UCSD-AML1 (cell line): ENCODE results near the gene PPP6R3.
A peak's percentile ranks its signal among the peaks of the same experiment; 100 is the strongest.
"Not testable (repeated sequence)": the region's sequence is repeated elsewhere in the genome, so short reads cannot be mapped to it uniquely, and the experiment has no call there.

Source experiments
- DNase-seq: peaks from one replicate; lab custom pipeline; 2025; ENCODE audit not compliant: unreplicated experiment; lab: John Stamatoyannopoulos, UW

The PPP6R3 gene

DNA sequence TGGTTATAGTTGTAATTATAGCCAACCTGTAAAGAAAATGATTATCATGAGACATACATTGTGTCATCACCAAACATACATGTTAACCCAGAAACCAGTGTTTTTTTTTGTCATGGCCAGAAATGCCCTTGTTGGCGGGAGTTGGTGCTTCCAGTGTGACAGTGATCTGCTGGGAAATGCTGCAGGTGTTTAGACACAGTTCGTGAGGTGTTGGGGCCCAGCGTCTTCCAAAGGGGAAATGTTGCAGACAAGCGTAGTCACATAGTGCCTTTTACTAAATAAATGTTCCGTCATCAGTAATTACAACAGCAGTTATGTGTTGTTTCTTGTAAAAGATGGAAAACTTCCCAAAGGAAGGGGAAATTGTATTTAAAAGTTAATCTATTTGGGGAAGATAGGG, 131.2 kb downstream of the PPP6R3 start:
- DNase-seq, result no peak

DNA sequence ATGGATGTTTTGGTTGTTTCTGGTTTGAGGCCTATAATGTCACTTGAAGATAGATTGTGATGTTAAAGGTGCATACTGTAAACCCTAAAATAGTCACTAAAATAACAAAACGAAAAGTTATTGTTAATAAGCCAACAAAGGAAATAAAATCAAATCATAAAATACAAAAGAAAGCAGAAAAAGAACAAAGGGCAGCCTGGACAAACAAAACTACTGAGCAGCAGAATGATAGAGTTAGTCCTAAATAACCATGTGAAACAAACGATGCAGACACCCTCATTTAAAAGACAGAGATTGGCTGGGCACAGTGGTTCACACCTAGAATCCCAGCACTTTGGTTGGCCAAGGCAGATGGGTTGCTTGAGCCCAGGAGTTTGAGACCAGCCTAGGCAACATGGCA, 132.9 kb downstream of the PPP6R3 start:
- DNase-seq, result no peak

DNA sequence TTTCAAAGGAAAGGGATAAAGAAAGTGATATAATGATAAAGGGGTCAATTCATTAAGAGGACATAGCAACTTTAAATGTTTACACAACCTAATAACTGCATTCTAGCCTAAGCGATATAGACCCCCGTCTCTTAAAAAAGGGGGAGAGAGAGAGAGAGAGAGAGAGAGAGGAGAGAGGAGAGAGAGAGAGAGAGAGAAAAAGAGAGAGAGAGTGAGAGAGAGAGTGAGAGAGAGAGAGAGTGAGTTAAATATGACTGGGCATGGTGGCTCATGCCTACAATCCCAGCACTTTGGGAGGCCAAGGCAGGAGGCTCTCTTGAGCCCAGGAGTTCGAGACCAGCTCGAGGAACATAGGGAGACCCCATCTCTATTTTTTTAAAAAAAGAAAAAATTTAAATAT, 133.6 kb downstream of the PPP6R3 start:
- DNase-seq, result no peak

DNA sequence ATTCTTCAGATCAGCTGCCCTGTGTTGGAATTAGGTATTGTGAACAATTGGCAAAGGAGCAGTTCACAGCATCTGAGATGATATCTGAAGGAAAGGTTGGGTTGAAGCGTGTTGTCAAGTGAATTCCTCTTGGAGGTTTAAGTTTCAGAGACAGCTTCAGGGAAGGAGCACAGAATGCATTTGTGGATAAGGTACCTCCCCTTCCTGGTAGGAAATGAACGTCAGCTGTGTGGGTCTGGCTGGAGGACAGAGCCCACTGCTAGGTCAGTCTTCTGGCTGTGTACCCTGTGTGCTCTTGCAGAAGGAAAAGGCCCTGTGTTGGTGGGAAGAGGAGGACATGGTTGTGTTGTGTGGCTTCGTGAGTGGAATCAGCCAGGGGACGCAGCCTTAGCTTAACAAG, 135.7 kb downstream of the PPP6R3 start:
- no peak for DNase-seq

DNA sequence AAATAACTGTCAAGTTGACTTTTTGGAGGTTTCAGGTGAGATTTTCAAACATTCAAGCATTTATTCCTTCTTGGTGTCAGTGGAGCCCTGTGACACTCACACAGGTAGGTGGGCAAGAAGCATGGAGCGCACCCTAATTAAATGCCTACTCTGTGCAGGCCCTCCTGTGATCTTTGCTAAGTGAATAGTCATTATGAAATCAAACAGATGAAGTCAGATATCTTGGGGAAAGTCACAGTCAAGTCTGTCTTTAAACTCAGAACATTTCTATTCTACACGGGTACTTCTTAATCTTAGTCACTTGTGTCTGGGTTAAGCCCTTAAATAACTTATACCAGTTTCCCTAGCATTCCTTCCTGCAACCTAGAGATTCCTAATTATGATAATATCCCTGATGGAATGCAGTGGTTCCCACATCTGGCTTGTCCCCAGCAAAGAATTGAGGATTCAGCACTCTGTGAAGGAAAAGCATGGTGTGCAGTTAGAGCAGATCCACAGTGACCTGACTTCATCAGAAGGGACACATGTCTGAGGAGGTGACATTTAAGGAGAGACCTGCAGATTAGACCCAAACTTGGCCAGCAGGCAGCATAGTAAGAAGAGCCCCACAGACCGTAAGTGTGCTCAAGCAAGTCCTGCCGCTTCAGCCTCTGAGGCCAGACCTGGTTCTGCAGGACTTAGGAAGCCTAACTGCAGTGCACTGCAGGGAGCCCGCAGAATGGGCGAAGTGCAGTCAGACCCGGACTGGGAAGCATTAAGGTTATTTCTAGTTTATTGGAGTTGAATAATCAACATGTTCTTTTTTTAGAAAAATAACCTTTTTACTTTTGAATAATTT, 138.5 kb downstream of the PPP6R3 start:
- no peak for DNase-seq

DNA sequence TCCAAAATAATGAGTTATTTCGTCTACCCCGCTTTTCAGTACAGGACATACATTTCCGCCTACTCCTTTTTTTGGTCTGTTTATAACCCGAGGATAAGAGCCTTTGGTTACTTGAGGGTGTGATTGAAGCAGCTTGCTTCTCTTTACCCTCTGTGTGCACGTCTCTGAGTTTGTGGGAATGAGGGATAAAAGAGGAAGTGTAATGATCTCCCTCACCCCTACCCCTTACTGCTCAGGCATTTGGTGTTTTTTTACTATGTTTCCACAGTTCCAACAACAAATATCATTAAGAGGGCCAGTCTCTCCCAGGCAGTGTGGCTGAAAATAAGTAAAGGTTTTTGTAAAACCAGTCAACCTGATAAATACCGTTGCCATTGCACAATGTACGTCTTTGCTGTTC, 140.6 kb downstream of the PPP6R3 start:
- no peak for DNase-seq

DNA sequence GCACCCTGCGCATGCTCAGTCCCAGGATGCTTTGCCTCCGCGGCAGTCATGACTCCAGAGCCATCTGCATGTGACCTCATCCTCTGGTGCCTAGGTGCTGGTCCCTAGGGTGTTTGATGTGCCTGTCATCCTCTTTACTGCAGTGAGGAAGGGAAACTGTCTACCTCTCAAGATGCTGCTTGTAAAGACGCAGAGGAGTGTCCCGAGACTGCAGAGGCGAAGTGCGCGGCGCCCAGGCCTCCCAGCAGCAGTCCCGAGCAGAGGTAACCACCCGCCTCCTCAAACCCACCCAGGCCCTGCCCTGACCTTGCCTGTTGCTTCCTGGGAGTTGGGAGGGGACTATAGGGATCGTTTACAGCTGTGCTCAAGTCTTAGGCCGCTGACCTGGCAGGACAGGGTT, 149.2 kb downstream of the PPP6R3 start:
- DNase-seq, result no peak

DNA sequence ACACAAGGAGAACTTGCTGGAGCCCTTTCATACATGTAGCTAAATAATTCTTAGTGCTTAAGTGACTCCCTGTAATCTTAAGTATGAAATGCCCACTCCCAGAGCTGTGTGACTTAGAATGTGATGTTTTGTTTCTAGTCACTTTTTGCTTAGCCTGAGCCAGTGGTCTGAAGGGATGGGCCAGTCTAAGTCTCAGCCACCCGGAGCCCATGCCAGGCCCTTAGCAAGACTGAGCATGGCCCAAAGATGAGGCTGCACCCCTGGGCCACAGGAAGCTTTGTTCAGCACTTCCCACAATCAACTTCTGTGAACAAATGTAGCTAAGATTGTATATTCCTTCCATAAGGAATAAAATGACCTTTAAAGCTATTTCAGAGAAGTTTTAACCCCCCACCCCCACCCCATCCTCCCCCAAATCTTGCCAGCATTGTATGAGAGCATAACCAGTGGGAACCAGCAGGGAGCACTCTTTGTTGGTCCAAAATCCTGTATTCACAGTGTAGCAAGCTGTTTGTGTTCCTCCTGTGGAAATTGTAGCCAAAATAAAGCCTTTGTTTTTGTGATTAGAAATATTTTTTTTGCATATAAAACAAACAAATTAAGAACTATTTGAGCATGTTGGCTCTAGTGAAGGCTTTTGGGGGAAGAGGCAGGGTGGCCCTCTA, 150.0 kb downstream of the PPP6R3 start:
- no peak for DNase-seq

DNA sequence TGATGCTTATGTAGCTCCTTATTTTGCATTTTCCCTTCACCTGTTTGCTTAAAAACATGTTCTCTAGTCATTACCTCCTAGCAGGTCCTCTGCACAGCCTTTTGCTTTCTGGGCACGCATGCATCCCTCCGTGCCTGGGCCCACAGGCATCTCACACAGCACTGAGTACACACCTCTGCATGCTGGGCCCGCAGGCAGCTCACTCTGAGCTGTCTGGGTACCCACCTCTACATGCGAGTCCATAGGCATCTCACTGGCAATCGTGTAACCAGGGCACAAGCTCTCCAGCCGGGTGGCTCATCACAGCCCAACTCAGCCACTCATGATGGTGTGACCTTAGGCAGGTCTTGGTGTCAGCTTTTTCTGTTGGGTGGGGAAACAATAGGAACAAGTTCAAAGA, 155.1 kb downstream of the PPP6R3 start:
- DNase-seq, result no peak

DNA sequence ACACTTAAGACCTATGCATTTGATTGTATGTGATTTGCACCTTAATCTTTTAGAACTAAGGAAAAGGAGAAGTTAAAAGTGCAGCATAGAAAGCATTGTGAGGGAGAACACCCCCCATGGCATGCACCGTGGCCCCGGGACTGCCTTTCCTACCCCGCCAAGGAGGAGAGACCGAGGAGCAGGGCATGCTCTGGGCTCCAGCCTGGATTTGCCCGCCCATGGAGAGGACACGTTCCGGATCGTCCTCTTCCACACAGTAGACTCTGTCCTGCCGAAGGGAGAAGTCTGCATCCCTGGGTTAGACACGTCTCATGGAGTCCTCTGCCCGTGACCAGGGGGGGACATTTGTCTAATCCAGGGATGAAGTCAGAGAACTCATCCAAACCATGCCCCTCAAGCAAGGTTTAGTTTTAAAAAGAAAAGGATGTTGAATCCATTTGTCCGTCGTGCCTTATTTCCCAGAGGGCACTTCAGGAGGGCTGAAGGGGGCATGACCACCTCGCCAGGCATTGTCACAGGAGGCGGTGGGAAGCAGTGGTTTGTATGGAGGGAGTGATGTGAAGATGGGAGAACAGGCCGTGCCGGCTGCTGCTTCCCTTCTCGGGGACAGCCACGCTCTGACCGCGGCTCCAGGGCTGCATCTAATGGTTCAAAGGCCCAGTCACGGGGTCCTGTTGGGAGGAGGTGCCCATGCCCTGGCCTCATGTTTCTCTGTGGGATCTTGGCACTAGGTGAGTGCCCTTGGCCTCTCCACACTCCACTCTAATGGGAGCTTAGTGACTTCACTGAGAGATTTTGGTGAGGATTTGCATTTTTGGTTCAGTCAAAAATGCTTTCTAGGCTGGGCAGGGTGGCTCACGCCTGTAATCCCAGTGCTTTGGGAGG, 157.6 kb downstream of the PPP6R3 start:
- no peak for DNase-seq

DNA sequence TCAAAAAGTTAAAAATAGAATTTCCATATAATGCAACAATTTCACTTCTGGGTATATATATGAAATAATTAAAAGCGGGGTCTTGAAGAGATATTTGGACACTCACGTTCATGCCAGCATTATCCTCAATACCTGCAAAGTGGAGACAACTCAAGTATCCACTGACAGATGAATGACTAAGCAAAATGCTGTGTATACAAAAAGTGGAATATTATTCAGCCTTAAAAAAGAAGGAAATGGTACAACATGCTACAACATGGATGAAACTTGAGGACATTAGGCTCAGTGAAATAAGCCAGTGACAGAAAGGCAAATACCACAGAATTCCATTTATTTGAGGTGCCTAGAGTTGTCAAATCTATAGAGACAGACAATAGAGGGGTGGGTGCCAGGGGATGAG, 161.3 kb downstream of the PPP6R3 start:
- DNase-seq, result no peak

DNA sequence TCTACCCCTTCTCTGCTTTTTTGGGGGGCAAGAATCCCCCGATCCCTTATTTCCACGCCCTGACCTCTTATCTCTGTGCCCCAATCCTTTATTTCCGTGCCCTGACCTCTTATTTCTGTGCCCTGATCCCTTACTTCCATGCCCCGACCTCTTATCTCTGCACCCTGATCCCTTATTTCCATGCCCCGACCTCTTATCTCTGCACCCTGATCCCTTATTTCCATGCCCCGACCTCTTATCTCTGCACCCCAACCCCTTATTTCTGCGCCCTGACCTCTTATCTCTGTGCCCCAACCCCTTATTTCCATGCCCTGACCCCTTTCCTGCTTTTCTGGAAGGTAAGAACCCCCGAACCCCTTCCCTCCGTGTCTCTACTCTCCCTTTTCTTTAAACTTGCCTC, 163.2 kb downstream of the PPP6R3 start:
- DNase-seq, result not testable (repeated sequence)

DNA sequence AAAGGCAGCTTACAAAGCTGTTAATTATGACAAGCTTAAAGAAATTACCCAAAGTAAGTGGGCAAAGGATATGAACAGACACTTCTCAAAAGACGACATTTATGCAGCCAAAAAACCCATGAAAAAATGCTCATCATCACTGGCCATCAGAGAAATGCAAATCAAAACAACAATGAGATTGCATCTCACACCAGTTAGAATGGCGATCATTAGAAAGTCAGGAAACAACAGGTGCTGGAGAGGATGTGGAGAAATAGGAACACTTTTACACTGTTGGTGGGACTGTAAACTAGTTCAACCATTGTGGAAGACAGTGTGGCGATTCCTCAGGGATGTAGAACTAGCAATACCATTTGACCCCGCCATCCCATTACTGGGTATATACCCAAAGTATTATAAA, 164.5 kb downstream of the PPP6R3 start:
- DNase-seq, result not testable (repeated sequence)

DNA sequence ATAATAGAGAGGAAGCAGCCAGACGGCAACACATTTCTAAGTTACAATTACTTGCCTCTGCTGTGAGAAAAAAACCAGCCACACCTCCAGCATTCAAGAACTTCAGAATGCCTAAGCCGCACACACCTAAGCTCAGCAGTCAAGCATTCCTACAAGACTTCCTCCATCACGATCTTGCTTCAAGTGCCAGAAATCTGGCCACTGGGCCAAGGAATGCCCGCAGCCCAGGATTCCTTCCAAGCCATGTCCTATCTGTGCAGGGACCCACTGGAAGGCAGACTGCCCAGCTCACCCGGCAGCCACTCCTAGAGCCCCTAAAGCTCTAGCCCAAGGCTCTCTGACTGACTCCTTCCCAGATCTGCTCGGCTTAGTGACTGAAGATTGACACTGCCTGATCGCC, 165.7 kb downstream of the PPP6R3 start:
- not testable (repeated sequence) for DNase-seq

DNA sequence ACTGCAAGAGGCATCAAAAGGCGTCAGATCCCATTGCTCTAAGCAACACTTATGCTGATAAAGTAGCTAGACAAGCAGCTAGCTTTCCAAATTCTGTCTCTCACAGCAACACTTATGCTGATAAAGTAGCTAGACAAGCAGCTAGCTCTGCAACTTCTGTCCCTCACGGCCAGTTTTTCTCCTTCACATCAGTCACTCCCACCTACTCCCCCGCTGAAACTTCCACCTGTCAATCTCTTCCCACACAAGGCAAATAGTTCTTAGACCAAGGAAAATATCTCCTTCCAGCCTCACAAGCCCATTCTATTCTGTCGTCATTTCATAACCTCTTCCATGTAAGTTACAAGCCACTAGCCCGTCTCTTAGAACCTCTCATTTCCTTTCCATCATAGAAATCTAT, 168.3 kb downstream of the PPP6R3 start:
- not testable (repeated sequence) for DNase-seq

DNA sequence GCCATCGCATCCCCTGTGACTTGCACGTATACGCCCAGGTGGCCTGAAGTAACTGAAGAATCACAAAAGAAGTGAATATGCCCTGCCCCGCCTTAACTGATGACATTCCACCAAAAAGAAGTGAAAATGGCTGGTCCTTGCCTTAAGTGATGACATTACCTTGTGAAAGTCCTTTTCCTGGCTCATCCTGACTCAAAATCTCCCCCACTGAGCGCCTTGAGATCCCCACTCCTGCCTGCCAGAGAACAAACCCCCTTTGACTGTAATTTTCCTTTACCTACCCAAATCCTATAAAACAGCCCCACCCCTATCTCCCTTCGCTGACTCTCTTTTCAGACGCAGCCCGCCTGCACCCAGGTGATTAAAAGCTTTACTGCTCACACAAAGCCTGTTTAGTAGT, 171.8 kb downstream of the PPP6R3 start:
- not testable (repeated sequence) for DNase-seq

DNA sequence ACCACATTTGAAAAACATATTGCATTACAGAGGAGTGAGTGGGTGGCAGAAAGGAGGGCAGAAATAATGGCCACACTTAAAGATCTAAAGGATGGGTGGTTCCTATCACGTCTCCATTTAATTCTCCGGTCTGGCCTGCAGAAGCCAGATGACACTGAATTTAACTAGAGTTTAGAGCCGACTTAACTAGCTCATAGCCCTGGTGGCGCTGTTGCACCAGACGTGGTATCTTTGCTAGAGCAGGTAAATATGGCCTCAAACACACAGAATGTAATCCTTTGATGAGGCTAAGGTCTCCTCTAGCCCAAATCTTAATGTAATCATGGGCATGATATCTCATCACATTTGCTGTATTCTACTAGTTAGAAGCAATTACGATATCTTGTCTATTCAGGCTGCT, 172.2 kb downstream of the PPP6R3 start:
- DNase-seq, result peak; percentile 62

DNA sequence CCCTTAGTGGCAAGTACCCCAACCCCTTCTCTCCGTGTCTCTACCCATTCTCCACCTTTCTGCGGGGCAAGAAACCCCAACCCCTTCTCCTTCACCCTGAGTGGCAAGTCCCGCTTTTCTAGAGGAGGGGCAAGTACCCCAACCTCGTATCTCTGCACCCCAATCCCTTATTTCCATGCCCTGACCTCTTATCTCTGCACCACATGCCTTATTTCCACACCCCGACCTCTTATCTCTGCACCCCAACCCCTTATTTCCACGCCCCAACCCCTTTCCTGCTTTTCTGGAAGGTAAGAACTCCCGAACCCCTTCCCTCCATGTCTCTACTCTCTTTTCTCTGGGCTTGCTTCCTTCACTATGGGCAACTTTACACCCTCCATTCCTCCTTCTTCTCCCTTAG, 174.1 kb downstream of the PPP6R3 start:
- DNase-seq, result not testable (repeated sequence)

DNA sequence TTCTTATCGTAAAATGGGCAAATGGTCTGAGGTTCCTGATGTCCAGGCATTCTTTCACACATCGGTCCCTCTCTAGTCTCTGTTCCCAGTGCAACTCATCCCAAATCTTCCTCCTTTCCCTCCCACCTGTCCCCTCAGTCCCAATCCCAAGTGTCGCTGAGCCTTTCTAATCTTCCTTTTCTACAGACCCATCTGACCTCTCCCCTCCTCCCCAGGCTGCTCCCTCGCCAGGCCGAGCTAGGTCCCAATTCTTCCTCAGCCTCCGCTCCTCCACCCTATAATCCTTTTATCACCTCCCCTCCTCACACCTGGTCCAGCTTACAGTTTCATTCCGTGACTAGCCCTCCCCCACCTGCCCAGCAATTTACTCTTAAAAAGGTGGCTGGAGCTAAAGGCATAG, 174.6 kb downstream of the PPP6R3 start:
- DNase-seq, result not testable (repeated sequence)

DNA sequence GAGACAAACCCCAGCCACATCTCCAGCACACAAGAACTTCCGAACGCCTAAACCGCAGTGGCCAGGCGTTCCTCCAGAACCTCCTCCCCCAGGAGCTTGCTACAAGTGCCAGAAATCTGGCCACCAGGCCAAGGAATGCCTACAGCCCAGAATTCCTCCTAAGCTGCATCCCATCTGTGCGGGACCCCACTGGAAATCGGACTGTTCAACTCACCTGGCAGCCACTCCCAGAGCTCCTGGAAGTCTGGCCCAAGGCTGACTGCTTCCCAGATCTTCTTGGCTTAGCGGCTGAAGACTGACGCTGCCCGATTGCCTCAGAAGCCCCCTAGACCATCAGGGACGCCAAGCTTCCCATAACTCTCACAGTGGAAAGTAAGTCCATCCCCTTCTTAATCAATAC, 175.3 kb downstream of the PPP6R3 start:
- DNase-seq, result not testable (repeated sequence)

DNA sequence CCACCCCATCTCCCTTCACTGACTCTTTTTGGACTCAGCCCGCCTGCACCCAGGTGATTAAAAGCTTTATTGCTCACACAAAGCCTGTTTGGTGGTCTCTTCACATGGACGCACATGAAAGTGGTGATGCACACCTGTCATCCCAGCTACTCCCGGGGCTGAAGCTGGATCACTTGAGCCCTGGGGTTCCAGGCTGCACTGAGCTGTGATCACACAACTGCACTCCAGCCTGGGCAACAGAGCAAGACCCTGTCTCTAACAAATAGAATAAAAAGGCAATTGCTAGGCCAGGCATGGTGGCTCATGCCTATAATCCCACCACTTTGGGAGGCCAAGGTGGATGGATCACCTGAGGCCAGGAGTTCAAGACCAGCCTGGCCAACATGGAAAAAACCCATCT, 178.8 kb downstream of the PPP6R3 start:
- not testable (repeated sequence) for DNase-seq

DNA sequence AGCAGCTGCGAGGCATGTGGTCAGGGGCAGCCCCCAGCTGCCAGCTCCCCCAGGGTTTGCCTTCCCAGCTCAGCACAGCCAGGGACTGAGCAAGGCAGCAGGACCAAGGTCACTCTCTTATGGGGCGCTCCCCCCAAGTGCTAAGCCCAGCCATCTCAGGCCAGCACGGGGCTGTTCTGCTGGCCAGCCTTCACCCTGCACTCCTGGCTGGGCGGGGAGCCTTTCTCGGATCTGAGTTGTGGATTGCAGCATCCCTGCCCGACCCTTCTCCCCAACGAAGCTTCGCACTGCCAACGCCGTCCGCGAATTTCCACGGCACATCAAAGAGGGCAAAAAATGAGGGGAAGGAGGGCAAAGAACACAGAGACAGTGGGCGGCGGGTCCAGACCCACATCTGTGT, 181.3 kb downstream of the PPP6R3 start:
- no peak for DNase-seq
